Bronchial epithelial cell (primary cell): ENCODE results near the gene STRIP2. TPM values are rescaled to one million over a fixed set of nuclear protein-coding genes. Genes with fewer than 3 reads are reported as not detected.

Experiments
- DNase-seq: peaks from one replicate; pipeline ENCODE4 v3.0.0-alpha.2; 2010; ENCODE audit warnings: low read depth
- FAIRE-seq: peaks from 2 replicates; lab custom pipeline; 2011; peaks lifted over from hg19 to GRCh38; lab: Jason Lieb, UNC
- H3K27me3 ChIP-seq: 2 replicates; pipeline ENCODE4 v1.5.1; 2011; ENCODE audit warnings: low read length; ENCODE audit not compliant: control insufficient read depth, insufficient read depth
- H3K36me3 ChIP-seq: 2 replicates; pipeline ENCODE4 v1.5.1; 2011; ENCODE audit warnings: low read length; ENCODE audit not compliant: control insufficient read depth, insufficient read depth
- H3K4me3 ChIP-seq: 2 replicates; pipeline ENCODE4 v1.5.1; 2011; ENCODE audit warnings: mild to moderate bottlenecking, low read depth, low read length, control low read depth
- total RNA-seq: library from RNA; depleted of rRNA; stranded (reverse); fragments of >200 nt; gene quantifications from 2 replicates; pipeline ENCODE4 v1.2.1, GENCODE V29; 2014
- TF ChIP-seq, protein P1 (sequence below): IDR thresholded peaks from 2 replicates; pipeline ENCODE4 v1.5.1; 2011; ENCODE audit warnings: mild to moderate bottlenecking, moderate library complexity, low read length, control low read depth, inconsistent platforms; ENCODE audit not compliant: insufficient read depth, severe bottlenecking

The STRIP2 gene
- total RNA-seq, 1 donor from 2014 or later, result 6.8 TPM

DNA sequence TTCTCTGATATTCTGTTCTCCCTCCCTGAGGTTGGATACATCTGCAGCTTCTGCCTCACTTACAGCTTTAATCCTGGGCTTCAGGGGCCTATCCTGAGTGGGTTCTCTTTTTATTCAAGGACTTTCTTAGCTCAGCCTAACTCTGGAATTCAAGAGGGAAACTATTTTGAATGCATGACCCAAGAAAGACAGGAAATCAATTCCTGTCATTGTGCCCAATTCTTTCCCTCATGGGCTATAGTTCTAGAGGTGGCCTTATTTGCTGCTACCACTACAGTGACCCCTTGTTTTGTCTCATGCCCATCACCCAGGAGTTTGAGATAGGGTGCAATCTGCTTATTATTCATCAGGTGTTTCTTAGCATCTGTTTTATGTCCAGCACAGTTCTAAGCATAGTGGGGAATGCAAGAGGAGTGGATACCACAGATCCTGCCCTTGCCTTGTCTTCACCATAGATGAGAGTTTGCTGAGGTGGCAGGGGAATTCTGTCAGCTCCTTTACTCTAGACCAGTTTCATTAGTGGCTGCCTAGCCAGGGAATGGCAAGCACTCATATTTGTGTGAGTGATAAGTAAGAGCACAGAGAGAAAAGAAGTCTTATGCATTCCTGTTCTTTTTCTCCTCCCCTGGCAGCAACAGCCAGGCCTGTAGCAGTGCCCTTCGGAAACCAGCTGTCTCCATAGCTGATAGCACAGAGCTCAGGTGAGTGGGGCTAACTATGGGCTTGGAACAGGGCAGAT is 19.4 kb downstream of the STRIP2 start:
- DNase-seq (no peak), FAIRE-seq (peak; percentile 86)
- Histone ChIP-seq H3K4me3 (no peak overlapping the region), H3K36me3 (peaks cover 16% of the 10 kb centered on the region), H3K27me3 (no peaks in the 10 kb centered on the region)
- TF ChIP-seq, protein P1, sequence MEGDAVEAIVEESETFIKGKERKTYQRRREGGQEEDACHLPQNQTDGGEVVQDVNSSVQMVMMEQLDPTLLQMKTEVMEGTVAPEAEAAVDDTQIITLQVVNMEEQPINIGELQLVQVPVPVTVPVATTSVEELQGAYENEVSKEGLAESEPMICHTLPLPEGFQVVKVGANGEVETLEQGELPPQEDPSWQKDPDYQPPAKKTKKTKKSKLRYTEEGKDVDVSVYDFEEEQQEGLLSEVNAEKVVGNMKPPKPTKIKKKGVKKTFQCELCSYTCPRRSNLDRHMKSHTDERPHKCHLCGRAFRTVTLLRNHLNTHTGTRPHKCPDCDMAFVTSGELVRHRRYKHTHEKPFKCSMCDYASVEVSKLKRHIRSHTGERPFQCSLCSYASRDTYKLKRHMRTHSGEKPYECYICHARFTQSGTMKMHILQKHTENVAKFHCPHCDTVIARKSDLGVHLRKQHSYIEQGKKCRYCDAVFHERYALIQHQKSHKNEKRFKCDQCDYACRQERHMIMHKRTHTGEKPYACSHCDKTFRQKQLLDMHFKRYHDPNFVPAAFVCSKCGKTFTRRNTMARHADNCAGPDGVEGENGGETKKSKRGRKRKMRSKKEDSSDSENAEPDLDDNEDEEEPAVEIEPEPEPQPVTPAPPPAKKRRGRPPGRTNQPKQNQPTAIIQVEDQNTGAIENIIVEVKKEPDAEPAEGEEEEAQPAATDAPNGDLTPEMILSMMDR, result no peak

DNA sequence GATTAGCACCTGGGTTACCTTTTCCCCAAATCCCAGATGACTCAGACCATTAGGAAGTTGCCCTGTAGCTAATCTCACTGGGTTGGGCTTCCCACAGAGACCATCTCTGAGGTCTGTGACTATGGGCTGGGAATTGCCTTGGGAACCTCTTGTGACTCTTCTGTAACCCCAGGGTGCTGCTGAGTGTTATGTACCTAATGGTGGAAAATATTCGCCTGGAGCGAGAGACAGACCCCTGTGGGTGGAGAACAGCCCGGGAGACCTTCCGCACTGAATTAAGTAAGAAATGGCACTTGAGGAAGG is 20.0 kb downstream of the STRIP2 start:
- DNase-seq, result peak; percentile 83
- no peak for FAIRE-seq
- no peak overlapping the region for H3K4me3 ChIP-seq
- no peaks in the 10 kb centered on the region for H3K27me3 ChIP-seq
- peaks cover 16% of the 10 kb centered on the region for H3K36me3 ChIP-seq
- TF ChIP-seq, protein P1, result no peak

- H3K36me3 ChIP-seq, result peaks cover 21% of the 10 kb centered on the region
- no peak overlapping the region for H3K4me3 ChIP-seq
- no peak for FAIRE-seq
- TF ChIP-seq, protein P1, result no peak
- no peak for DNase-seq
- no peaks in the 10 kb centered on the region for H3K27me3 ChIP-seq
Observed at GRCh38 chr7:129456421-129456820, 22.2 kb downstream of the STRIP2 start.

DNA sequence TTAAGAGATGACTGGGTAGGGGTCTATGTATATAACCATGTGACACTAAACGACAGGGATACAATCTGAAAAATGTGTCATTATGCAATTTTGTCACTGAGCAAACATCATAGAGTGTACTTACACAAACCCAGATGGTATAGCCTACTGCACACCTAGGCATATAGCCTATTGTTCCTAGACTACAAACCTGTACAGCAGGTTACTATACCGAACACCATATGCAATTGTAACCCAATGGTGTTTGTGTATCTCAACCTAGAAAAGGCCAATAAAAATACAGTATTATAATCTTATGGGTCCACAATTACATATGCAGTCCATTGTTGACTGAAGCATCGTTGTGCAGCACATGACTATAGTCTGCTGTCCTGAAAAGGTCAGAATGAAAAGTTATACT is 22.9 kb downstream of the STRIP2 start:
- DNase-seq (no peak), FAIRE-seq (no peak)
- TF ChIP-seq, protein P1, result no peak
- no peaks in the 10 kb centered on the region for H3K27me3 ChIP-seq
- no peak overlapping the region for H3K4me3 ChIP-seq
- H3K36me3 ChIP-seq, result peaks cover 22% of the 10 kb centered on the region

- no peak overlapping the region for H3K4me3 ChIP-seq
- TF ChIP-seq, protein P1, result no peak
- no peaks in the 10 kb centered on the region for H3K27me3 ChIP-seq
- FAIRE-seq (no peak), DNase-seq (no peak)
- H3K36me3 ChIP-seq, result peaks cover 26% of the 10 kb centered on the region
Observed at GRCh38 chr7:129458171-129458570, 23.9 kb downstream of the STRIP2 start.

DNA sequence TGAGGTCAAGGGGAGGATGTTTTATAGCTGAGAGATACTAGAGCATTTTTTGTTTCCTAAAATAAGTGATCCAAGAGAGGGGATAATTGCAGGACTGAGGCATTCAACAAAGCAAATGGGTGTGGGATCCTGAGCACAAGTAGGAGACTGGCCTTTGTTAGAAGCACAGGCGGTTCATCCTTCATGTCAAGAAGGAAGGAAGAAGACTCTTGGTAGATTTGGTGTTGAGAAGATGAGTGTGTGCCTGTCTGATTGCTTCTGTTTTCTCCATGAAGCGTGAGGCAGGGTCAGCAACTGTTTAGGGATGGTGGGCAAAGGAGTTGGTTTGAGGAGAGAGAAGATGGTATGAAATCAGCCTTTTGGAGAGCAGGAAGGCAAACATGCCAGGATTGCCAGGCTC is 27.6 kb downstream of the STRIP2 start:
- TF ChIP-seq, protein P1, result no peak
- DNase-seq (no peak), FAIRE-seq (no peak)
- H3K27me3 ChIP-seq, result no peaks in the 10 kb centered on the region
- no peak overlapping the region for H3K4me3 ChIP-seq
- H3K36me3 ChIP-seq, result peaks cover 21% of the 10 kb centered on the region
